Testis (tissue), 2 donors: ENCODE measurements around the gene PRLR.

Experiments used
- CTCF ChIP-seq, 3 experiments: fragments of 450-650 bp in 2 of 3; fragments of 200-600 bp in 1 of 3; sonication (generic) in 1 of 3; IDR thresholded peaks; one replicate each; pipeline ENCODE4 v1.5.1; 2016 to 2019; ENCODE audit warnings: antibody characterized with exemption in 3 of 3, mild to moderate bottlenecking in 2 of 3, moderate library complexity in 1 of 3
- POLR2A ChIP-seq: fragments of 450-650 bp; IDR thresholded peaks from one replicate; pipeline ENCODE4 v1.6.1; 2017; ENCODE audit warnings: antibody characterized with exemption, mild to moderate bottlenecking, moderate library complexity

GRCh38 chr5:35264509-35264908 lies 34.2 kb upstream of the PRLR start:
- no peak for TF ChIP-seq POLR2A
- no peak for TF ChIP-seq CTCF (IDR thresholded peaks at IDR 0.05)
